ENCODE data around the gene GCNT4. TPM values are rescaled to one million over a fixed set of nuclear protein-coding genes. Genes with fewer than 3 reads are reported as not detected.
A peak's percentile ranks its signal among the peaks of the same experiment; 100 is the strongest.

Gene GCNT4
- polyA plus RNA-seq, 1 experiment = 3.7 TPM

- Histone ChIP-seq H3K27me3 (ENCODE audit: control insufficient read depth, insufficient read depth, low read length) (no peaks in the 10 kb centered on the region), H3K4me3 (ENCODE audit: low read depth, low read length) (peak overlapping the region; percentile 70), H3K36me3 (ENCODE audit: control insufficient read depth, insufficient read depth, low read length) (no peaks in the 10 kb centered on the region)
- CTCF ChIA-PET = interaction anchor here (1.3 to 2.9 kb wide), 5 partner anchors 10 to 126 kb away, joined by 4 to 16 read pairs (median 13); no protein-coding TSS in a partner anchor
- POLR2A ChIA-PET = no interaction called here
- no peak for DNase-seq (ENCODE audit: low read depth)
- TF ChIP-seq CTCF (IDR thresholded peaks at IDR 0.05; ENCODE audit: insufficient read depth, low read depth, low read length) = no peak
Observed at GRCh38 chr5:75051217-75051751, 1.1 kb downstream of the GCNT4 start.

DNA sequence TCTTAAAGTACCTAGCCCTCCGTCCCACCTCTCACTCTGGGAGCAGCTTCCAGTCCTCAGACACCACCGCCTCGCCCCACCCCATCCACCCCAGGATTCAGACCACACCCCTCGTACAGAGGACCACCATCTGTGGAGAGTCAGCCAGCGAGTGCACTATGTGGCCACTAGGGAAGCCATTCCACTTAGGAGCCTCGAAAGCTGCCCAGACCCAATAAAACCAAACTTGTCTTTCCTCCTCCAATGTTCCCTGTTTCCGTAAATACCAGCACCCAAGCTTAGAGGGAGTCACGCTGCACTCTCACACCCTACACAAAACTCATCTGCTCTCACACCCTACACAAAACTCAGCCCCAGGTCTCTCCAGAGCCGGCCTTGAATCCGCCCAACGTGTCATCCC, 1.9 kb downstream of the GCNT4 start:
- H3K4me3 ChIP-seq (ENCODE audit: low read depth, low read length) = peak overlapping the region; percentile 70
- ChIA-PET POLR2A (no interaction called here), CTCF (interaction anchor here (0.7 to 2.9 kb wide), 25 partner anchors 9 to 667 kb away, joined by 3 to 16 read pairs (median 4); partner anchors contain the start of genes ANKRD31 and POC5)
- H3K36me3 ChIP-seq (ENCODE audit: control insufficient read depth, insufficient read depth, low read length) = 0 out of 2 replicates have a peak, but pooled peaks cover 3% of the 10 kb centered on the region
- no peak for DNase-seq (ENCODE audit: low read depth)
- H3K27me3 ChIP-seq (ENCODE audit: control insufficient read depth, insufficient read depth, low read length) = no peaks in the 10 kb centered on the region
- TF ChIP-seq CTCF (IDR thresholded peaks at IDR 0.05; ENCODE audit: insufficient read depth, low read depth, low read length) = peak; percentile 49

DNA sequence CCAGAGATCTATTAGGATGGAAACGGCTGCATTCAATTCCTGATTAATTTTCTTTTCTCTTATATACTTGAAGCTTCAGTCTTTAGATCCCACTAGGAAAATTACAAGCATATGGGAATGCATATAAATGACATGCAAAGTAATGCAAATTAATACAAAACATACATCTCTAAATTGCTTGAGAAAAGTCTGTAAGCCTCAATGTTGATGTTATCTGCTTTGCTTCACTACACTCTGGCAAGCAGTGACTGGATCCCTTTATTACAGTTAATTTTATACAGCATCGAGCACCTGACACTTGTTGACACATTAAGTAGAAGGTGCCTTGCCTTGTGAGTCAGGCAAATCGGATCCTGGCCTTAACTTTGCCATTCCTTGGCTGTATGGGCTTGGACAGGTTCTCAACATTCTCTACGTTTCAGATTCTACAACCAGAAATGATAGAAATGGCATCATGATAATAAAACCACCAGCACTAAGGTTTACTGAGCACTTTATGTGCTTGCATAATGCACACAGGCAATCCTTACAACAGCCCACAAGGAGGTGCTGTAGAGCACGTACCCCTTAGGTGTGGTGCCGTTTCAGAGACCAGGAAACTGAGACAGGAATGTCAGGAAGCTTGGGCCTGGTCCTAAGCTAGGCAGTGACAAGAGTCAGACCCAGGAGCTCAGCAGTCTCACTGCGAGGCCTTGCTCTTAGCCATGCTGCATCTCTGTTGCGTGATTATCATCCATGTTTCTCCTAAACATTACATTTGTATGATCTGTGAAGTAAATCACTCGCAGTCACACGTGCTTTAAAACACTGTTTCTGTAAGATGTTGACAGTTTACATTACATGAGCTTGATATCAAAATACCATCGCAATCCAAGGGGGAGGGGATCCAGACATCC, 2.7 kb downstream of the GCNT4 start:
- no peak overlapping the region for H3K4me3 ChIP-seq (ENCODE audit: low read depth, low read length)

DNA sequence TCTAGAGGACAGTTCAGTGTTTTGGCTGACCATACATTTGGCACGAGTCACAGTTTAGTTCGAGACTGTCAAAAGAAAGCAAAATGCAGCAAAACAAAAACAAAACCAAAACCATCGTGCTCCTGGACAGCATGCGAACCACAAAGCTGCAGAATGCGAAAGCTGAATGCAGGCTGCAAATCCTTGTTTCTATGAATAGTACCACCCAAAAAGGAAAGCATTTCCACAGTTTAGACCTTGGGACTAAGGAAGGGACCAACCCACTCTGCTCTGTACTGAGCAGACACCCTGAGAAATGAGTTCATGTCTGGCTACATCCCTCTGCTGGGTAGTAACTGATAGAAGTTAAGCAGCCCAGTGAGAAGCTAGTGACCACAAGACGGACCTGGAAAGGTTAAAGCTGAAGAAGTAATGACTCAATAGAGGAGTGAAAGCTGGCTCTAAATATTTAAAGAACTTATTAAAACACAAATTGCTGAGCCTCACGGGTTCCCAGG, 3.9 kb downstream of the GCNT4 start:
- DNase-seq (ENCODE audit: low read depth) = no peak
- ChIA-PET CTCF (interaction anchor here (0.7 to 2.9 kb wide), 12 partner anchors 9 to 1142 kb away, joined by 3 to 16 read pairs (median 4); no protein-coding TSS in a partner anchor), POLR2A (no interaction called here)
- H3K36me3 ChIP-seq (ENCODE audit: control insufficient read depth, insufficient read depth, low read length) = peaks cover 6% of the 10 kb centered on the region
- H3K27me3 ChIP-seq (ENCODE audit: control insufficient read depth, insufficient read depth, low read length) = no peaks in the 10 kb centered on the region
- TF ChIP-seq CTCF (IDR thresholded peaks at IDR 0.05; ENCODE audit: insufficient read depth, low read depth, low read length) = peak; percentile 6; the same call in 1 of the 2 replicates
- no peak overlapping the region for H3K4me3 ChIP-seq (ENCODE audit: low read depth, low read length)

More for the DNA sequence above, 2.7 kb downstream of the GCNT4 start:
- 0 out of 2 replicates have a peak, but pooled peaks cover 3% of the 10 kb centered on the region for H3K36me3 ChIP-seq (ENCODE audit: control insufficient read depth, insufficient read depth, low read length)
- DNase-seq (ENCODE audit: low read depth) = no peak
- peak; percentile 80 for TF ChIP-seq CTCF (IDR thresholded peaks at IDR 0.05; ENCODE audit: insufficient read depth, low read depth, low read length)
- no peaks in the 10 kb centered on the region for H3K27me3 ChIP-seq (ENCODE audit: control insufficient read depth, insufficient read depth, low read length)
- POLR2A ChIA-PET = no interaction called here
- CTCF ChIA-PET = interaction anchor here (0.6 to 2.9 kb wide), 31 partner anchors 8 to 667 kb away, joined by 3 to 16 read pairs (median 4); partner anchors contain the start of genes ANKRD31 and POC5

GRCh38 chr5:75047356-75047755, 5.0 kb downstream of the GCNT4 start:
- DNase-seq (ENCODE audit: low read depth) = no peak
- no peaks in the 10 kb centered on the region for H3K27me3 ChIP-seq (ENCODE audit: control insufficient read depth, insufficient read depth, low read length)
- H3K36me3 ChIP-seq (ENCODE audit: control insufficient read depth, insufficient read depth, low read length) = peaks cover 6% of the 10 kb centered on the region
- ChIA-PET POLR2A (no interaction called here), CTCF (interaction anchor here (1.1 to 1.8 kb wide), 2 partner anchors 77 to 122 kb away, joined by 3 to 9 read pairs; no protein-coding TSS in a partner anchor)
- no peak for TF ChIP-seq CTCF (IDR thresholded peaks at IDR 0.05; ENCODE audit: insufficient read depth, low read depth, low read length)
- no peak overlapping the region for H3K4me3 ChIP-seq (ENCODE audit: low read depth, low read length)
